Hepatocyte (in vitro differentiated cells): ENCODE results near the gene TNNI3K.

Source experiments
- CTCF ChIP-seq: fragments of 200-600 bp; sonication (generic); IDR thresholded peaks from 2 replicates; pipeline ENCODE4 v1.5.1; 2016; ENCODE audit warnings: antibody characterized with exemption, mild to moderate bottlenecking; ENCODE audit not compliant: poor library complexity
- EZH2 ChIP-seq: fragments of 200-600 bp; sonication (generic); IDR thresholded peaks from 2 replicates; pipeline ENCODE4 v1.6.1; 2016; ENCODE audit warnings: antibody characterized with exemption, mild to moderate bottlenecking, borderline replicate concordance
- EZH2phosphoT487 ChIP-seq: fragments of 200-600 bp; sonication (generic); IDR thresholded peaks from one replicate; pipeline ENCODE4 v1.6.1; 2018; ENCODE audit warnings: antibody characterized with exemption, mild to moderate bottlenecking, low read depth, moderate library complexity; ENCODE audit not compliant: unreplicated experiment, severe bottlenecking

GRCh38 chr1:74344387-74344786 lies 109.2 kb downstream of the TNNI3K start:
- TF ChIP-seq EZH2: no peak
- no peak for TF ChIP-seq CTCF
- TF ChIP-seq EZH2phosphoT487: no peak
